ENCODE results near the gene NTM.

- TF ChIP-seq CTCF (conservative IDR thresholded peaks at IDR 0.05 in 1 of 2, IDR thresholded peaks at IDR 0.05 in 1 of 2; ENCODE audit: low read depth in 1 of 2, low read length in 2 of 2) (no peak), EZH2 (IDR thresholded peaks at IDR 0.05; ENCODE audit: low read length, missing control alignments) (no peak)
These were observed 594.5 kb downstream of the NTM start for GRCh38 chr11:131964698-131965483.
